HepG2 (cell line): Measurements from ENCODE around the gene TNFAIP2. TPM values are rescaled to one million over a fixed set of nuclear protein-coding genes. Genes with fewer than 3 reads are reported as not detected.

Experiments used
- ARID3A ChIP-seq: IDR thresholded peaks from 2 replicates; pipeline ENCODE4 v1.6.1; 2012; ENCODE audit warnings: low read depth, low read length, improper control_type of control experiment
- BCL3 ChIP-seq: sonication (generic); formaldehyde crosslinking; IDR thresholded peaks from 2 replicates; pipeline ENCODE4 v1.5.1; 2020; ENCODE audit warnings: mild to moderate bottlenecking, missing genetic modification reagents, moderate library complexity
- DMAP1 ChIP-seq: IDR thresholded peaks from 2 replicates; pipeline ENCODE4 v1.6.1; 2016
- ERF ChIP-seq: IDR thresholded peaks from 2 replicates; pipeline ENCODE4 v1.6.1; 2018; ENCODE audit warnings: missing biosample characterization, missing genetic modification reagents
- ETS1 ChIP-seq: sonication (generic); formaldehyde crosslinking; IDR thresholded peaks from 2 replicates; pipeline ENCODE4 v1.4.0; 2020; ENCODE audit warnings: missing genetic modification reagents
- FOXC1 ChIP-seq: sonication (generic); formaldehyde crosslinking; IDR thresholded peaks from 2 replicates; pipeline ENCODE4 v1.8.0; 2022; ENCODE audit warnings: mild to moderate bottlenecking, missing genetic modification reagents, borderline replicate concordance
- HDAC6 ChIP-seq: fragments of 200-600 bp; sonication (generic); IDR thresholded peaks from 2 replicates; pipeline ENCODE4 v1.7.0; 2017; ENCODE audit warnings: mild to moderate bottlenecking, antibody characterized with exemption, low read length, low read depth
- REPIN1 ChIP-seq: sonication (generic); formaldehyde crosslinking; IDR thresholded peaks from 2 replicates; pipeline ENCODE4 v1.8.0; 2022; ENCODE audit warnings: missing genetic modification reagents, low read depth, mild to moderate bottlenecking, borderline replicate concordance
- RORA ChIP-seq: sonication (generic); formaldehyde crosslinking; IDR thresholded peaks from 2 replicates; pipeline ENCODE4 v1.5.0; 2020; ENCODE audit warnings: mild to moderate bottlenecking, missing genetic modification reagents, moderate library complexity
- SOX13 ChIP-seq, 3 experiments: fragments of 450-650 bp in 1 of 3; sonication (generic) in 1 of 3; formaldehyde crosslinking in 1 of 3; IDR thresholded peaks in 2 of 3; conservative IDR thresholded peaks in 1 of 3; 2 replicates each; pipeline versions ENCODE4 v1.5.0 to v1.6.1; 2016 to 2020; ENCODE audit warnings: antibody characterized with exemption in 1 of 3, mild to moderate bottlenecking in 1 of 3, missing compliant biosample characterization in 1 of 3, missing genetic modification reagents in 1 of 3, moderate library complexity in 1 of 3
- SSRP1 ChIP-seq: IDR thresholded peaks from 2 replicates; pipeline ENCODE4 v1.6.1; 2016; ENCODE audit warnings: control low read depth
- ZBTB38 ChIP-seq: sonication (generic); formaldehyde crosslinking; IDR thresholded peaks from 2 replicates; pipeline ENCODE4 v1.5.1; 2020; ENCODE audit warnings: mild to moderate bottlenecking, missing genetic modification reagents
- ZBTB7A ChIP-seq: sonication (generic); formaldehyde crosslinking; IDR thresholded peaks from 2 replicates; pipeline ENCODE4 v1.8.0; 2022; ENCODE audit warnings: mild to moderate bottlenecking, missing genetic modification reagents
- ZEB1 ChIP-seq: IDR thresholded peaks from 2 replicates; pipeline ENCODE4 v1.6.1; 2012; ENCODE audit warnings: mild to moderate bottlenecking, low read depth, inconsistent platforms; ENCODE audit not compliant: insufficient replicate concordance
- ZKSCAN1 ChIP-seq: fragments of 150-350 bp; IDR thresholded peaks from 2 replicates; pipeline ENCODE4 v1.6.1; 2014; ENCODE audit warnings: low read length
- ZNF615 ChIP-seq: sonication (generic); formaldehyde crosslinking; IDR thresholded peaks from 2 replicates; pipeline ENCODE4 v1.5.0; 2020; ENCODE audit warnings: mild to moderate bottlenecking, missing genetic modification reagents, borderline replicate concordance
- ZNF616 ChIP-seq: sonication (generic); formaldehyde crosslinking; IDR thresholded peaks from 2 replicates; pipeline ENCODE4 v1.5.0; 2020; ENCODE audit warnings: low read depth, mild to moderate bottlenecking, missing genetic modification reagents
- ZNF674 ChIP-seq: sonication (generic); formaldehyde crosslinking; IDR thresholded peaks from 2 replicates; pipeline ENCODE4 v1.5.0; 2020; ENCODE audit warnings: low read depth, mild to moderate bottlenecking, missing genetic modification reagents
- ZNF687 ChIP-seq: sonication (generic); formaldehyde crosslinking; IDR thresholded peaks from 2 replicates; pipeline ENCODE4 v1.5.1; 2020; ENCODE audit warnings: mild to moderate bottlenecking, missing genetic modification reagents, moderate library complexity
- ZNF782 ChIP-seq: sonication (generic); formaldehyde crosslinking; IDR thresholded peaks from 2 replicates; pipeline ENCODE4 v1.4.0; 2020; ENCODE audit warnings: missing genetic modification reagents, mild to moderate bottlenecking, borderline replicate concordance
- polyA plus RNA-seq, 8 experiments: library from polyadenylated mRNA; depleted of rRNA in 3 of 8; stranded (reverse) in 7 of 8; unstranded in 1 of 8; fragments of >200 nt; fragmentation: Illumina TruSeq in 4 of 8; extraction: Trizol in 4 of 8; gene quantifications; 2 replicates each; pipeline versions ENCODE4 v1.2.1 to v1.2.3, GENCODE V29; 2011 to 2016; ENCODE audit warnings: low read depth in 4 of 8, missing spikeins in 1 of 8, mixed read lengths in 1 of 8; ENCODE audit not compliant: insufficient read depth in 1 of 8
- total RNA-seq, 5 experiments: library from RNA; depleted of rRNA; stranded (reverse); fragments of >200 nt; fragmentation: Illumina TruSeq; extraction: Trizol; gene quantifications; 2 replicates each; pipeline ENCODE4 v1.2.3, GENCODE V29; 2016; ENCODE audit warnings: low read depth in 1 of 5

TNFAIP2 gene
- total and polyA plus RNA-seq, 2 of the 13 experiments (the other 11 are each of a cell fraction or from before 2014, with no cell fraction given), result 0.46 to 1.5 TPM

- 0 out of 2 replicates have a peak, but pooled peaks have one; percentile 43 for TF ChIP-seq ARID3A
- TF ChIP-seq ZNF782 (CRISPR knock-in tag), result no peak; the same call in 1 of the 2 replicates
- no peak for TF ChIP-seq RORA (CRISPR knock-in tag)
- no peak for TF ChIP-seq HDAC6
- peak; percentile 71 for TF ChIP-seq DMAP1 (CRISPR knock-in tag)
- TF ChIP-seq FOXC1 (CRISPR knock-in tag), result no peak; the same call in 1 of the 2 replicates
- peak; percentile 49; the same call in 1 of the 2 replicates for TF ChIP-seq ERF
- TF ChIP-seq ZNF674, result no peak
- TF ChIP-seq SSRP1 (CRISPR knock-in tag), result no peak
- no peak for TF ChIP-seq SOX13 (IDR thresholded peaks at IDR 0.05)
- peak in 1 of 2 experiments; percentile 69; a peak in 2 of 4 replicates for TF ChIP-seq SOX13 (CRISPR knock-in tag; conservative IDR thresholded peaks at IDR 0.05 in 1 of 2, IDR thresholded peaks at IDR 0.05 in 1 of 2)
- TF ChIP-seq ZKSCAN1, result no peak
- TF ChIP-seq ZNF615 (CRISPR knock-in tag), result no peak
- peak; percentile 48 for TF ChIP-seq BCL3 (CRISPR knock-in tag)
- no peak; the same call in 1 of the 2 replicates for TF ChIP-seq ZBTB38
- TF ChIP-seq ZNF687, result peak; percentile 68
- TF ChIP-seq ETS1, result no peak
- no peak; the same call in 1 of the 2 replicates for TF ChIP-seq ZNF616 (CRISPR knock-in tag)
- TF ChIP-seq REPIN1 (CRISPR knock-in tag), result peak; percentile 86; the same call in 1 of the 2 replicates
- peak; percentile 83 for TF ChIP-seq ZBTB7A (CRISPR knock-in tag)
- TF ChIP-seq ZEB1, result no peak
These were observed 24.1 kb upstream of the TNFAIP2 start (continued) for GRCh38 chr14:103099081-103099732.
